ENCODE data around the gene JAZF1. TPM values are rescaled to one million over a fixed set of nuclear protein-coding genes. Genes with fewer than 3 reads are reported as not detected.

The JAZF1 gene
- total RNA-seq, 1 experiment from 2014 or later: 9.1 TPM

DNA sequence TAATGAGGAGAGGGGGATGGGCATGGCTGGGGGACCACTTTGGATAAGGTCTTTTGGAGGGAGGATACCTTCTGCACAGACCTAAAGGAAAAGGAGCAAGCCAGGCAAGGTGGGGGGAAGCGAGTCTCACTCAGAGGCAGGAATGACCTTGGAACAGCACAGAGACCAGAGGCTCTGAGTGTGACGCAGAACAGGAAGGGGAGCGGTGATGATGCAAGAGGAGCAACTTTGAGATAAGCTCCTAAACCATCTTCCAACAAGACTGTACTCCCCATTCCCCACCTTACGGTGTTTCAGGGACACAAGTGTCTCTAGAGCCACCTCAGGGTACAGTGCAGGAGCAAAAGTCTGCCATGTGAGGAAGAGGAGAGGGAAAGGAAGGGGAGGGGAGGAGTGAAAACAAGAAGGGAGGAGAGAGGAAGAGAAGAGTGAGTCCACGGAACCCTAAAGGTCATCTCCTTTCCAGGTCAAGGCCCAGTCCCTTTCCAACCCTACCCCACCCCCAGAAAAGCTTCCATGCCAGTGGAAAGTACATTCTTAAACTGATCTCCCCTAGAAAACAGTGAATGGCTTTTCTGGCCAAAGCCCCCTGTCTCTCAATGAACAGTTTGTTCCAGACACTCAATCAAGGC lies 54.1 kb downstream of the JAZF1 start:
- no CpG with 5 or more reads among the region's 5 CpGs for WGBS (ENCODE audit: extremely low coverage, insufficient read length, low lambda C conversion rate)
- Histone ChIP-seq H3T11ph (ENCODE audit: low read length) (no peak overlapping the region), H3K27me3 (ENCODE audit: insufficient read depth, low read length) (no peaks in the 10 kb centered on the region; the same call in 1 of the 2 replicates), H2BK20ac (ENCODE audit: low read depth, low read length, poor library complexity, severe bottlenecking) (no peak overlapping the region), H2BK15ac (ENCODE audit: low read depth, low read length) (no peak overlapping the region), H3K9ac (ENCODE audit: extremely low read depth, insufficient read length, low read length) (no peak overlapping the region), H3K4me2 (ENCODE audit: insufficient read depth, insufficient read length, low read length) (no peak overlapping the region), H2BK12ac (ENCODE audit: insufficient read length, low read depth, low read length) (no peak overlapping the region), H3K23ac (ENCODE audit: insufficient read length, low read depth, low read length) (no peak overlapping the region), H4K20me1 (ENCODE audit: control insufficient read depth, insufficient read depth, insufficient read length) (no peaks in the 10 kb centered on the region), H2BK5ac (ENCODE audit: insufficient read length, low read length) (no peak overlapping the region), H3K9me3 (ENCODE audit: control insufficient read depth, low read depth, low read length) (no peaks in the 10 kb centered on the region), H3K27ac (ENCODE audit: insufficient read length, low read depth, low read length) (no peak overlapping the region), H3K79me1 (ENCODE audit: insufficient read depth, low read depth, low read length, poor library complexity, severe bottlenecking) (no peaks in the 10 kb centered on the region), H3K56ac (ENCODE audit: insufficient read length, low read depth, low read length) (no peak overlapping the region), H3K14ac (ENCODE audit: insufficient read depth, low read length) (no peak overlapping the region), H2AFZ (ENCODE audit: low read length) (no peak overlapping the region), H4K8ac (replicated peaks; ENCODE audit: insufficient read length, low read depth, low read length) (no peak overlapping the region), H4K91ac (ENCODE audit: insufficient read length, low read depth, low read length) (no peak overlapping the region), H3K4me1 (ENCODE audit: insufficient read depth, low read length) (peaks cover 14% of the 10 kb centered on the region; the same call in 1 of the 2 replicates), H4K5ac (ENCODE audit: insufficient read length, low read depth, low read length) (no peak overlapping the region), H2AK5ac (ENCODE audit: insufficient read length, low read length) (no peak overlapping the region), H3K4ac (ENCODE audit: low read depth, low read length) (no peak overlapping the region), H2BK120ac (ENCODE audit: low read depth, low read length, poor library complexity, severe bottlenecking) (no peak overlapping the region), H3K18ac (ENCODE audit: insufficient read length, low read depth, low read length) (no peak overlapping the region), H3K23me2 (ENCODE audit: insufficient read length, low read depth, low read length, poor library complexity, severe bottlenecking) (no peaks in the 10 kb centered on the region), H3K79me2 (ENCODE audit: insufficient read depth, low read length) (no peaks in the 10 kb centered on the region; the same call in 1 of the 2 replicates)
- no peak overlapping the region for H3K4me3 Mint-ChIP-seq
- H3K36me3 Mint-ChIP-seq (ENCODE audit: insufficient read depth in 1 of 3, low read depth in 3 of 3): peaks cover 2 to 10% (median 8%) of the 10 kb centered on the region in 3 experiments
- TF ChIP-seq CTCF (conservative IDR thresholded peaks at IDR 0.05): no peak
- H3K9me3 Mint-ChIP-seq: peaks cover 0 to 2% of the 10 kb centered on the region in 2 experiments; a peak in 1 of 5 replicates
- H3K27me3 Mint-ChIP-seq (ENCODE audit: low read depth): peaks cover 14% of the 10 kb centered on the region
- peaks cover 36% of the 10 kb centered on the region in 2 experiments for H3K4me1 Mint-ChIP-seq
- no peak overlapping the region; a peak in 1 of 7 replicates for H3K27ac Mint-ChIP-seq
- DNase-seq: no peak
